Epithelial cell of prostate (primary cell): ENCODE measurements around the gene RIMS4.
"Not testable (repeated sequence)": the region's sequence is repeated elsewhere in the genome, so short reads cannot be mapped to it uniquely, and the experiment has no call there.

Experiments
- DNase-seq: peaks from one replicate; pipeline ENCODE4 v3.0.0-alpha.2; 2011; ENCODE audit warnings: low read depth, low spot score
- H3K27ac ChIP-seq: fragments of 450-650 bp; 2 replicates; pipeline ENCODE4 v1.5.1; 2017; ENCODE audit warnings: mild to moderate bottlenecking

Gene RIMS4

GRCh38 chr20:44832724-44833123, 22.4 kb upstream of the RIMS4 start:
- H3K27ac ChIP-seq = no peak overlapping the region
- no peak for DNase-seq

- no peak overlapping the region for H3K27ac ChIP-seq
- DNase-seq = no peak
These were observed 20.6 kb upstream of the RIMS4 start for GRCh38 chr20:44830995-44831394.

GRCh38 chr20:44830523-44830922, 20.2 kb upstream of the RIMS4 start:
- no peak overlapping the region for H3K27ac ChIP-seq
- no peak for DNase-seq

- no peak overlapping the region for H3K27ac ChIP-seq
- DNase-seq = no peak
These were observed 19.3 kb upstream of the RIMS4 start for GRCh38 chr20:44829688-44830087.

- no peak for DNase-seq
- no peak overlapping the region for H3K27ac ChIP-seq
These were observed 18.3 kb upstream of the RIMS4 start for GRCh38 chr20:44828640-44829039.

- DNase-seq = no peak
- H3K27ac ChIP-seq = no peak overlapping the region
These were observed 17.1 kb upstream of the RIMS4 start for GRCh38 chr20:44827401-44827800.

GRCh38 chr20:44821576-44821975, 11.2 kb upstream of the RIMS4 start:
- not testable (repeated sequence) for DNase-seq, H3K27ac ChIP-seq

GRCh38 chr20:44819936-44820335, 9.6 kb upstream of the RIMS4 start:
- no peak for DNase-seq
- no peak overlapping the region for H3K27ac ChIP-seq

GRCh38 chr20:44817143-44817910, 7.0 kb upstream of the RIMS4 start:
- no peak overlapping the region for H3K27ac ChIP-seq
- DNase-seq = no peak

GRCh38 chr20:44814937-44815336, 4.6 kb upstream of the RIMS4 start:
- DNase-seq = no peak
- no peak overlapping the region for H3K27ac ChIP-seq

- no peak overlapping the region for H3K27ac ChIP-seq
- DNase-seq = no peak
These were observed 872 bp upstream of the RIMS4 start for GRCh38 chr20:44811150-44811685.

GRCh38 chr20:44810061-44810390, 320 bp downstream of the RIMS4 start:
- no peak for DNase-seq
- H3K27ac ChIP-seq = no peak overlapping the region

- no peak for DNase-seq
- H3K27ac ChIP-seq = no peak overlapping the region
These were observed 826 bp downstream of the RIMS4 start for GRCh38 chr20:44809380-44810060.

GRCh38 chr20:44807684-44808056, 2.7 kb downstream of the RIMS4 start:
- no peak overlapping the region for H3K27ac ChIP-seq
- no peak for DNase-seq

- DNase-seq = no peak
- no peak overlapping the region for H3K27ac ChIP-seq
These were observed 3.2 kb downstream of the RIMS4 start for GRCh38 chr20:44807051-44807683.

GRCh38 chr20:44805979-44806620, 4.2 kb downstream of the RIMS4 start:
- H3K27ac ChIP-seq = no peak overlapping the region
- no peak for DNase-seq

GRCh38 chr20:44805335-44805978, 4.9 kb downstream of the RIMS4 start:
- H3K27ac ChIP-seq = no peak overlapping the region
- no peak for DNase-seq

GRCh38 chr20:44803383-44803941, 6.9 kb downstream of the RIMS4 start:
- no peak for DNase-seq

GRCh38 chr20:44802702-44803101, 7.6 kb downstream of the RIMS4 start:
- DNase-seq = no peak
- no peak overlapping the region for H3K27ac ChIP-seq

More at GRCh38 chr20:44803383-44803941, 6.9 kb downstream of the RIMS4 start:
- H3K27ac ChIP-seq = no peak overlapping the region
